HG03378 (cell line): ENCODE data around the gene RXFP4.
"Not testable (repeated sequence)": the region's sequence is repeated elsewhere in the genome, so short reads cannot be mapped to it uniquely, and the experiment has no call there.

Experiments used
- ATAC-seq: cut with Tn5 transposase; IDR thresholded peaks from one replicate; pipeline ENCODE4 v1.9.1; 2021; ENCODE audit warnings: mild to moderate bottlenecking, moderate library complexity; ENCODE audit not compliant: unreplicated experiment

Gene RXFP4, protein sequence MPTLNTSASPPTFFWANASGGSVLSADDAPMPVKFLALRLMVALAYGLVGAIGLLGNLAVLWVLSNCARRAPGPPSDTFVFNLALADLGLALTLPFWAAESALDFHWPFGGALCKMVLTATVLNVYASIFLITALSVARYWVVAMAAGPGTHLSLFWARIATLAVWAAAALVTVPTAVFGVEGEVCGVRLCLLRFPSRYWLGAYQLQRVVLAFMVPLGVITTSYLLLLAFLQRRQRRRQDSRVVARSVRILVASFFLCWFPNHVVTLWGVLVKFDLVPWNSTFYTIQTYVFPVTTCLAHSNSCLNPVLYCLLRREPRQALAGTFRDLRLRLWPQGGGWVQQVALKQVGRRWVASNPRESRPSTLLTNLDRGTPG

DNA sequence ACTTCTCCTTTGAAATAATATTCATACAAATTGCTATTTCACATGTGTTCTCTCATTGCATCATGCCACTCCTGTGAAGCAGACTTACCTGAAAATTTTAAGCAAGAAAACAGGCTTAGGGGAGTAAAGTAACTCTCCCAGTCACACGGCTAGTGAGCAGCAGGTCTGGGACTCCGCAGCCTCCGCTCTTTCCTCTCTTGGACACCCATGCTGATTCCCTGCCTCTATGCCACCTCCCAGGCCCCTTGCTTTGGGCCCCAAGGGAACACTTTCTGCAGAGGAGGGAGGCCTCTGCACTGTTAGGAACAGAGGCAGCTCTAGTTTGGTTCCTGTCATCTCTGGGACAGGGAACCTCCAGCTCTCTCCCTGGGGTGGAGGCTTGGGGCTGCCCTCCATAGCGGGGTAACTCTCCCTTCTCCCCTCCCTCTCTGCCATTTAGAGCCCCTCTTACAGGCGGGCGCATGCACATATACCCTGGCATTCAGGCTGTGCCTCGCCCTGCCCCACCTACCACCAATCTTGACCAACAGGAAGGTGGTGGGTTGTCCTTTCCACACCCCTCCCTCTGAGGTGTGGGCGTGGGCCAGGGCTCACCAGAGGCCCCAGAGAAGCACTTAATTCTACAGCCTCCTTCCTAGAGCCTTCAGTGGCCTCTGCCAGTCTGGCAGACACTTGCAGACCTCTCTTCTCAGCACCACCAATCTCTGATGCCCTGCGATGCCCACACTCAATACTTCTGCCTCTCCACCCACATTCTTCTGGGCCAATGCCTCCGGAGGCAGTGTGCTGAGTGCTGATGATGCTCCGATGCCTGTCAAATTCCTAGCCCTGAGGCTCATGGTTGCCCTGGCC is at the start of gene RXFP4:
TSS of gene RXFP4 (plus strand) at position 646 of the 852 bp plus-strand sequence. CDS start at position 718, 72 bp downstream.
- ATAC-seq = no peak

DNA sequence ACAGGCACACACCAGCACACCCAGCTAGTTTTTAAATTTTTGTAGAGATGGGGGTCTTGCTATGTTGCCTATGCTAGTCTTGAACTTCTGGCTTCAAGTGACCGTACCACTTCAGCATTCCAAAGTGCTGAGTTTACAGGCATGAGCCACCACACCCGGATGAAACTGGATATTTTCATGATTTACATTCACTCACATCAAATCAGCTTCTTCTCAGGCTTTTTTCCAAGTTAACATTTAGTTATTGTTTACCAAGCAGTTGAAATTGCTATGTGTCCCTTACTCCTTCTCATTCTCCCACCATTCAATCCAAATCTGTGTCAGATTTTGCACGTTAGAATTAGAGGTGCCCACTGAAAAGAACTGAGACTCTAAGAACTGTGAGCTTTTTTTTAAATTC is 48.6 kb upstream of the RXFP4 start:
- ATAC-seq = no peak

DNA sequence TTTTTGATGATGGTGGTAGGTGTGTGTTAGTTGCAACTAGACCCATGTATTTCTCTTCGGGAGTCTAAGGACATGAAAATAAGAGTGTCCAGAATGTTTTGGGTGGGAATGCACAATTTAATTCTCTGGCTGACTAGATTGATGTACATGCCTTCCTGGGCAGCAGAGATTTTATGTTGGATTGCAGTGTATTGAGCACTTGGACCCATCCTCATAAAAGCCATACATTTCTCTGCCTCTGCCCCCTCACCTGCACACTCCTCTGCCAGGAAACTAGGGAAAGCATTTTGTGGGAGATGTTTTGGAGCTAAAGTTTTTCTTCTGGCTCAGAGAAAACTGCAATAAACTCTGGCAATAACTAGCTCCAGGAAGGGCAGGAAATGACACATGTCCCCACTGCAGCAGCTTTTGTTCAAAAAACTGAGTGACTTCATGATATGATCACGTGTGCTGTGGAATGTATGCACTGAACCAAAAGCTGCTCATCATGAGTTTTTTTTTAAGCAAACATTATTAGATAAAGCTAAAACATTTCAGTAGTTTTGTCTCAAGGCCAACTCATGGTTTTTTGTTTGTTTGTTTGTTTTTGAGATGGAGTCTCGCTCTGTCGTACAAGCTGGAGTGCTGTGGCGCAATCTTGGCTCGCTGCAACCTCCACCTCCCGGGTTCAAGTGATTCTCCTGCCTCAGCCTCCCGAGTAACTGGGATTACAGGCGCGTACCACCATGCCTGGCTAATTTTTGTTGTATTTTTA is 47.9 kb upstream of the RXFP4 start:
- no peak for ATAC-seq

DNA sequence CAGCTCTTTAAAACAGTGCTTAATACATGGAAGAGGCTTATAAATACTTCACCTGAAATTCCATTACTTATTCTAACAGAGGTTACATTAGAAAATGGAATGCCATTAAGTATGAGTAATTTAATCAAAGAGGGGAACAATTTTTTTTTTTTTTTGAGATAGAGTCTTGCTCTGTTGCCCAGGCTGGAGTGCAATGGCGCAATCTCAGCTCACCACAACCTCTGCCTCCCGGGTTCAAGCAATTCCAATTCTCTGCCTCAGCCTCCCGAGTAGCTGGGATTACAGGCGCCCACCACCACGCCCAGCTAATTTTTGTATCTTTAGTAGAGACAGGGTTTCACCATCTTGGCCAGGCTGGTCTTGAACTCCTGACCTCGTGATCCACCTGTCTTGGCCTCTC is 45.8 kb upstream of the RXFP4 start:
- not testable (repeated sequence) for ATAC-seq

DNA sequence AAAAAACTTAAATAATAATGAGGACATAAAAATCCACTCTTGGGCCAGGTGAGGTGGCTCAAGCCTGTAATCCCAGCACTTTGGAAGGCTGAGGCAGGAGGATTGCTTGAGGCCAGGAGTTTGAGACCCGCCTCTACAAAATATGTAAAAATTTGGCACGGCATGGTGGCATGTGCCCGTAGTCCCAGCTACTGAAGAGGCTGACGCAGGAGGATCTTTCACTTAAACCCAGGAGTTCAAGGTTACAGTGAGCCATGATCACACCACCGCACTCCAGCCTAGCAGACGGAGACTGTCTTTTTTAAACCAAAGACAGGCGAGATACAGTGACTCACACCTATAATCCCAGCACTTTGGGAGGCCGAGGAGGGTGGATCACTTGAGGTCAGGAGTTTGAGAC is 45.0 kb upstream of the RXFP4 start:
- ATAC-seq = not testable (repeated sequence)

DNA sequence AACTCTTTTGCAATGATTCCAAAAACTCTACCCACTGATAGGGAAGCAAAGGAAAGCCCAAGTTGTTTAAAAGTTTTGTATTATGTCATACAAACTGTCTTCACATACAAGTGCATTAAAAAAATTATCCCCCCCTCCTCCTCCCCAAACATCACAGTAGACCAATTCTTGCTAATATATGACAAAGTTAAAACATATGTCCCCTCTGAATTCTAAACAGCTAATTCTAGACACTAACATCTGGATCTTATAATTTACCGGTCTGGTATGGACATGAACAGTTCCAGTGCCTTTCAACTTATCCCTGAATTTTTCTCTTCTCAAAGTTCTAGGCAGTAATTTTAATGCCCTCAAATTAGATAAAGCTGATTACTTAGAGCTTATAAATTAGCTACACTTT is 43.7 kb upstream of the RXFP4 start:
- no peak for ATAC-seq

DNA sequence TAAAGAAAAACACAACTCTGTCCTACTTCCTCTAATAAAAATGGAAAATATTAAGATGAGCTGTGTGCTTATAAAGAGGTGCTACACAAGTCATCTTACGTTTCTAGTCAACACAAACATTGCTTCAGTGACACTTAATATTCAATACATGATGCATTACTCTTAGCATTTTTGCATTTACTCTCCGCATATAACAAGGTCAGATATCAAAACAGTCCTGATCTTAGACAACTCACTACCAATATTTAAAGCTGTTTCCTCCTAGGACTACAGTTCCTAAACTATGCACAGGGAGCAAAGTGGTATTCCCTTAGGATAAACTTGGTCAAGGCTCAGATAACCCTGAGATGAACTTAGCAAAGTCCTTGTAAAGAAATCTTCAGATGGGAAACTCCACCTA is 42.5 kb upstream of the RXFP4 start:
- no peak for ATAC-seq

DNA sequence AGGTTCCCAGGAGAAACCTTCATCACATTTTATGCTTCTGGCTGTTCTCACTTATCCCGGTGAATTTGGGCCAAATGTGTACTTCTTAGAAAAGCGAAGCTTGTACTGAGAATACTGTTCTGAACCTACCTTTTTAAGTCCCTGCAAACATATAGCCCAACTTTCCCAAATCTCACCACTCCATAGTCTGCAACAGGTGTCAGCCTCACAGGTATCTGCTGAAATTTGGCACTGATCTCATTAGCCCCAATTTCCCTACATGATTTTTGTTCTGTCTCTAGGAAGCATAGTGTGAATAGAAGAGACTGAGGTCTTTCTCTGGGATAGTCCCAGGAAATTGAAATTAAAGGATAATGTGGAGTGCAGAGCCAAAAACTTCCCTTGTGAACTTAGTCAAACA is 41.8 kb upstream of the RXFP4 start:
- ATAC-seq = no peak

DNA sequence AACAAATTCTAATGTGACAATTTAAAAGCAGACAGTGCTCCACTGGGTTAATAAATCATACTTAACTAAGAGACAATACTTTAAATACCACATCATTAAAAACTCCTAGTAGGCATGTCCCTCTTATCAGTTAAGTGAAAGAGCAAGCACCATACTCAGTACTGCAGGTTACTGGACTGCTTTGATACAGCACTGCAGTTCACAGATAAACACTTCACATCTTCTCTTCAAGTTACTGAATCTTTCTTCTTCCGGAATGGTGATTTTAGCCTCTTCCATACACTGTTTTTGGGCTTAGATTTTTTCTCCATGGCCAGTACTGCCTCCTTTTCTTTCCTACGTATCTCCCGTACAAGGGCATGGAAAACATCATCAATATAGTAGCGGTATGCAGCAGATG is 41.3 kb upstream of the RXFP4 start:
- ATAC-seq = no peak

DNA sequence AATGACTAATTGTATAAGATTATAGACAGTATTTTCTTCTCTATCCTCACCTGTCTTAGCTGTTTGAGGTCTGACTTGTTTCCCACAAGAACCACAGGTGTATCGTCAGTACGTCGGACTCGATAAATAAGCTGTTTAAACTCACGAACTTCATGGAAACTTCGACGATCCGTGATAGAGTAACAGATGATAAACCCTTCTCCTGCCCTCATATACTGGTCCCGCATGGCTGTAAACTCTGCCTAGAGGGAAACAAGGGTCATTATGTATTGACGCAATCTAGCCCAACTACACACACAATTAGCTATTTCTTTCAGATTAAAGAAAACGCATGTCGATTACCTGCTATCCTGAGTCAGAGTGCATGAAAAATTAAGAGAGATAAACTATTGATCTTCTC is 37.2 kb upstream of the RXFP4 start:
- ATAC-seq = no peak

DNA sequence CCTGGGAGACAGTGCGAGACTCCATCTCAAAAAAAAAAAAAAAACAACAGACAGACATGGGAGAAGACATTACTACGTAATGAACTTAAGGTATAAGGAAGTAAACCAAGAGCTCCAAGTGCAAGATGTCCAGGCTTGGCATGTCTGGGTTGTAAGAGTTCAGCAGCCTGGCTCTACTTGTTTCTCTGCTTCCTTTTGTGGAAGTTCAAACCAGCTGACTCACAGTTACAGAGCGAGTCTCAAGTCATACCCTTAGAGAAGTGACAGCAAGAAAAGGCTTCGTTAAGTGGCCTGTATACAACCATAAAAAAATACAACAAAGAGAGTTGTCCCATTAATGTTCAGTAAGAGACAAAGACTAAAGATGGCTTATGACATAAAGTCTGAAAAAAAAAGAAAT is 31.5 kb upstream of the RXFP4 start:
- ATAC-seq = no peak

DNA sequence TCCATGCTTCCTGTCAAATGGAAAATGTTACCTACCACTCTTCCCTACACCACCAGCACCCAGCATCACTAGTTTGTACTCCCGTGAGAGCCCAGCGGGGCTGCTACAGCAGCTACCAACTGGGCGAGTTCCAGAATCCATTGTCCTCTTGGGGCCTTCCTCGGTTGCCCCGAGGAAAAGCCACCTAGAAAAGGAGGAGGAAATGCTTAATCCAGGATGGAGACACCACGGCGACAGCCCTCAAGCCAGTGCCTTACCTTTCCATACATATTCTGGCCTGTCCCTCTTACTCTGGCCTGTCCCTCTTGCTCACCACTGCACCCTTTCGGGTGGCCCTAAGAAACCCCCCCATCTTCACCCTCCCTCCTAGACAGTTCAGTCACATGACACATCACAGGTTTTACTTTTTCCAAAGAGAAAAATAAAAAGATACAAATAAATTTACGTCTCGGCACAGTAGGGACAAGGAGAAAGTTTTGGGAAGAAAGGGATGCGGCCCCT is 30.8 kb upstream of the RXFP4 start:
- ATAC-seq = no peak

DNA sequence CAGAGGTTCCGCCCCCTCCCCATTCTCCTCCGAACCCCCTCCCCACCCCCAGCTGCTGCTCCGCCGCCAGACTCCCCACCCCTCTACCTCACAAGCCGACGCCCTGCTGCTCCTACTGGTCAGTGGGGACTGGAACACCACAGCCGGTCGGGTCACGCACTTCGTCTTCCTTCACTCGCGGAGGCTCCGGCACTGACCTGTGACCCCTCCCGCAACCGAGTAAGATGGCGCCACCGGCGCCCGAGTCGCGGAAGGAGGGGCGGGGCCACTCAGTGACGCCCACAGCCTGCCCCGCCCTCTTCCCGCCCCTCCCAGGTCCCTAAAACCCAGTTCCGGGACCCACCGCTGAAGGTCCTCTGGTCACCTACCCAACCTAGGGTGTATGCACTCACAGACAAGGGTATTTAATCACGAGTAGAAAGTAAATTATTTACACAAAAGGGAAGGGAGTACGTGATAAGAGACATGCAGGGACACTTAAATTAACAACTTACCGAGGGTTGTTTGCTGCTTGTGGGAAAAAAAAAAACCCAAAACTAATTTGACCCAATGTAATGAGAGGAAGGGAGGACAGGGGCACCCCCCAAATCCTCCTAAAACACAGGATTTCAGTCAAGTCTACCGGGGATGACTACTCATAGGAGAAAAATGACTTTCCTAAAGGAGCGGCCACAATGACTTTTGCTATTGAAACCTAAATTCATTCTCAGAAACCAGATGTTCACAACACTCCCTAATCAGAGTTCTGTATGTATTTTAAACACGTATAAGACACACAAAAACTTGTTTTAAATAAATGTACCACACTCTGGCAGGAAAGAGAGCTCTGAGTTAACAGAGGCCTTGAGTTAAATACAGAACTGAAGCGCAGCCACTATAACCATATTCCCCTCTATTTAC is 30.0 kb upstream of the RXFP4 start, which contains the start of gene RIT1:
TSS of gene RIT1 (minus strand) at position 194 of the 900 bp plus-strand sequence. CDS start 588 bp downstream, outside the sequence.
- peak; percentile 64 for ATAC-seq

DNA sequence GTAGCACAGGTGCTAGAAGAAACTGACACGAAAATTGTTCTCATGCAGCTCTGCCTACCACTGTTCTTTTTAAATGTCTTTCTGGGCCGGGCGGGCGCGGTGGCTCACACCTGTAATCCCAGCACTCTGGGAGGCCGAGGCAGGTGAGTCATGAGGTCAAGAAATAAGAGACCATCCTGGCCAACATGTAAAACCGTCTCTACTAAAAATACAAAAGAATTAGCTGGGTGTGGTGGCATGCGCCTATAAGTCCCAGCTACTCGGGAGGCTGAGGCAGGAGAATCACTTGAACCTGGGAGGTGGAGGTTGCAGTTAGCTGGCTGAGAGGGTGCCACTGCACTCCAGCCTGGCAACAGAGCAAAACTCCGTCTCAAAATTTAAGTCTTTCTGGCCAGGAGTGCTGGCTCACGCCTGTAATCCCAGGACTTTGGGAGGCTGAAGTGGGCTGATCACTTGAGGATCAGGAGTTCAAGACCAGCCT is 29.3 kb upstream of the RXFP4 start:
- ATAC-seq = no peak

DNA sequence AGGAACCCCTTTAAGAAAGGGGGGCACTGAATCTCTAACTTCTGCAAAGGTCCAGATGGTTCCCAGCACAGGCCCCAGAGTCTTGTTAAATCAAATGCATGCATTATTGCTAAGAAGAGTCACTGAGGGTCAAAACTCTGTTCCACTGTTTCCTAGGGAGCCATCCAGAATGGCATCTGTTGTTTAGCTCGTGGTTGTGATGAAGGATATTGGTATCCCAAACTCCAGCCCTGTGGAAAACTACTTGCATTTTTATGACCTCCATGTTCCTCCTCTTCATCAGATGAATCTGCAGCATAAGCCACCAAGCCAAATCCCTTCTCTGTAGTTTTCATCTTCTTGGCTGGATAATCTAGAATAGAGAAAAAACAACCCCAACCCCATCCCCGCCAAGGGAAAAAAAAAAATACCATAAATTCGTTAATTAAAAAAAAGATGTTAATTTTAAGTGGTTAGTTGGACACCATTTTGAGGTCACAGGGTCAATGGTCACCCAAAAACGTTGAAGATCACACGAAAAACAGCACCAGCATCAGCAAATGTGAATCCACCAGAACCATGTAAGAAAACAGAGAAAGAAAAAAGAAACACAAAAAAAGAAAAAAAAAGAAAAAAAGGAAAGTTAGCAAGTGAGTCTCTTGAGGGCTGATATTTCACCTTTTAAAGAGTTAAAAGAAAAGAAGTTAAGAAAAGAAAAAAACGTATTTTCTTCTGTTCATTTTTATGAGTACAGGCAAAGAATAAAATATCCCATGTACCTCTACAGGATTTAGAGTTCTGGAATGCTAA is 27.3 kb upstream of the RXFP4 start:
- no peak for ATAC-seq

DNA sequence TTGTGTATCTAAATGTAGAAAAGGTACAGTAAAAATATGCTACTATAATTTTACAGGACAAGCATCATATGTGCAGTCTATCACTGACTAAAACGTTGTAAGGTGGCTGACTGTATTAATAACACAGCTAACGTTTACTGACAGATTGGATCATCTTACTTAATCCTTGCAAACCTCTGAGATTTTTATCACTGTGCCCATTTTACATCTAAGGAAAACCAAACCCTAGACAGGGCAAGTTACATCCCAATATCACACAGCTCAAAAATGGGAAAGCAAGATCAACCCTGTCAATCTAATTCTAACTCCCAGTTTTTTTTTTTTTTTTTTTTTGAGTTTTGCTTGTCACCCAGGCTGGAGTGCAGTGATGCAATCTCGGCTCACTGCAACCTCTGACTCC is 22.8 kb upstream of the RXFP4 start:
- ATAC-seq = no peak

DNA sequence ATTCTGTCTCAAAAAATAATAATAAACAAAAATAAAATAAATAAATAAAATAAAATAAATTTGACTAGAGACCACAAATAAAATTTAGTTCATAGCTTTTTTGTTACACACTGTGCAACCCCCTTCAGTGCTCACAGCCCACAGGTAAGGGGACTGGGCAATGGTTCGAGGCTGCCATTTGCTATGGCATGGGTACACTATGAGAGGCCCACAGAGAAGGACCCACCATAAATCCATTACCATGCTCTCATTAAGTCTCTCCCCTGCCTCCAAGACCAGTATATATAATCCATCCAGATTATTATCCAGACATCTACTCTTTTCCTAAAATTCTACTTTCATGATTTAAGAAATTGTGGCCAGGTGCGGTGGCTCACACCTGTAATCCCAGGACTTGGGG is 21.6 kb upstream of the RXFP4 start:
- ATAC-seq = no peak

DNA sequence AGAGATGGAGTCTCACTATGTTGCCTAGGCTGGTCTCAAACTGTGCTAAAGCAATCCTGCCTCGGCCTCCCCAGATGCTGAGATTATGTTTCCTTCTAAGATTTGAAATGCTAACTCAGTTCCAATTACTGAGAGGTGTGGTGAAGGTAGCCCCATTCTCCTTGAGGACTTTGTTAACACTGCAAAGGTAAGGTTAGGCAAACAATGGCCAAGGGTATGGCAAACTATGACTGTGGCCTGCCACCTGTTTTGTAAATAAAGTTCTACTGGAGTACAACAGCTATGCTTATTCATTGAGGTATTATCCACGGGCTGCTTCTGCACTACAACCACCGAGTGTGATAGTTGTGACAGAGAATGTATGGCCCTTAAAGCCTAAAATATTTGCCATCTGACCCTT is 20.7 kb upstream of the RXFP4 start:
- no peak for ATAC-seq

DNA sequence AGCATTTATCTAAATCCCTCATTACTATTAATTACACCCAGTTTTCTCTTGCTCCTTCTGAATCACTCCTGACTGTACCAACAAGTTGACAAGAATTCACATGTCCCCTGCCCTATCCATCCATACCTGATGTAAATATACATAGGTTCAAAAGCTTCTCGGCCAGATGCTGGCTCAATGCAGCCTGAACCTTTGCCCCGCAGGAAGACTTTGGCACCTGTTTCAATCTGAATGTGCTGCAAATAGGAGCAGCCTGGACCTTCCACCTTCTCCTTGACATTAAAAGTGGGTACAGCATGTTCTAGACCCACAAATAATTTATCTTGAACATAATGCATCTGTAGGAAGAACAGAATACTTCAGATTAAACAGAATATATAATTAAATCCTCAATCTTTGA is 15.9 kb upstream of the RXFP4 start:
- ATAC-seq = no peak
